Esophagus (tissue), 2 donors: ENCODE results near the gene BLTP3A. TPM values are rescaled to one million over a fixed set of nuclear protein-coding genes. Genes with fewer than 3 reads are reported as not detected.
"Not testable (repeated sequence)": the region's sequence is repeated elsewhere in the genome, so short reads cannot be mapped to it uniquely, and the experiment has no call there.

Experiments used
- H3K27ac ChIP-seq, 2 donors: one replicate each; pipeline ENCODE4 v1.5.1; 2013; ENCODE audit warnings: low read depth in 2 of 2, mild to moderate bottlenecking in 2 of 2, inconsistent platforms in 1 of 2, low read length in 1 of 2, moderate library complexity in 1 of 2
- H3K27me3 ChIP-seq, 2 donors: one replicate each; pipeline ENCODE4 v1.6.1; 2013; ENCODE audit warnings: low read length in 2 of 2, control low read depth in 1 of 2, mild to moderate bottlenecking in 1 of 2; ENCODE audit not compliant: insufficient read depth in 2 of 2, control insufficient read depth in 1 of 2
- H3K36me3 ChIP-seq, 2 donors: one replicate each; pipeline ENCODE4 v1.6.1; 2013; ENCODE audit warnings: low read length in 1 of 2; ENCODE audit not compliant: control insufficient read depth in 2 of 2, insufficient read depth in 2 of 2
- H3K4me1 ChIP-seq, 2 donors: one replicate each; pipeline ENCODE4 v1.6.1; 2013; ENCODE audit warnings: low read length in 1 of 2; ENCODE audit not compliant: control insufficient read depth in 2 of 2, insufficient read depth in 2 of 2
- H3K4me3 ChIP-seq, 2 donors: one replicate each; pipeline ENCODE4 v1.5.1; 2013; ENCODE audit warnings: low read length in 2 of 2, mild to moderate bottlenecking in 2 of 2, low read depth in 1 of 2, moderate library complexity in 1 of 2
- H3K9me3 ChIP-seq, 2 donors: one replicate each; pipeline ENCODE4 v1.6.1; 2013; ENCODE audit warnings: mild to moderate bottlenecking in 2 of 2, low read depth in 1 of 2, low read length in 1 of 2, moderate library complexity in 1 of 2; ENCODE audit not compliant: control insufficient read depth in 2 of 2, insufficient read depth in 1 of 2
- WGBS, 2 donors: extraction: QIAGEN DNeasy Blood & Tissue Kit; methylation state at CpG; one replicate each; pipeline ENCODE4 v1.1.7; 2013; 5-methylcytosine and 5-hydroxymethylcytosine counted together
- polyA plus RNA-seq, 2 donors: library from polyadenylated mRNA; stranded (reverse); fragments of 200-250 nt; gene quantifications; one replicate each; pipeline ENCODE4 v1.2.3, GENCODE V29; 2013
- donor health status: healthy with polysubstance abuse.
- donor health status: Bipolar disorder and iron deficiency.

BLTP3A gene
- polyA plus RNA-seq, 2 donors: 1.2 to 1.7 TPM

DNA sequence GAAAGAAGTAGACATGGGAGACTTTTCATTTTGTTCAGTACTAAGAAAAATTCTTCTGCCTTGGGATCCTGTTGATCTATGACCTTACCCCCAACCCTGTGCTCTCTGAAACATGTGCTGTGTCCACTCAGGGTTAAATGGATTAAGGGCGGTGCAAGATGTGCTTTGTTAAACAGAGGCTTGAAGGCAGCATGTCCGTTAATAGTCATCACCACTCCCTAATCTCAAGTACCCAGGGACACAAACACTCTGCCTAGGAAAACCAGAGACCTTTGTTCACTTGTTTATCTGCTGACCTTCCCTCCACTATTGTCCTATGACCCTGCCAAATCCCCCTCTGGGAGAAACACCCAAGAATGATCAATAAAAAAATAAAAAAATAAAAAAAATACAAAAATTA lies 4.7 kb upstream of the BLTP3A start:
- not testable (repeated sequence) for H3K4me1 ChIP-seq, H3K27ac ChIP-seq, H3K27me3 ChIP-seq, H3K36me3 ChIP-seq, H3K9me3 ChIP-seq, H3K4me3 ChIP-seq
- 43 to 68% methylated on average over 2 of the region's 2 CpGs for WGBS, 2 donors

- WGBS, 2 donors: 97 to 98% methylated on average over 5 of the region's 5 CpGs
- Histone ChIP-seq H3K27me3 (no peaks in the 10 kb centered on the region), H3K27ac (no peak overlapping the region), H3K4me1 (peaks cover 0 to 2% of the 10 kb centered on the region in 2 donors), H3K4me3 (no peak overlapping the region), H3K36me3 (no peaks in the 10 kb centered on the region), H3K9me3 (no peaks in the 10 kb centered on the region)
These were observed 3.8 kb upstream of the BLTP3A start for GRCh38 chr6:34788111-34788510.

- Histone ChIP-seq H3K27ac (peak overlapping the region; percentile 38 to 90), H3K27me3 (no peaks in the 10 kb centered on the region), H3K36me3 (no peaks in the 10 kb centered on the region), H3K4me1 (peaks cover 0 to 3% of the 10 kb centered on the region in 2 donors), H3K9me3 (no peaks in the 10 kb centered on the region), H3K4me3 (peak overlapping the region; percentile 76 to 84)
- WGBS, 2 donors: 6% methylated on average over 19 of the region's 19 CpGs
These were observed 651 bp upstream of the BLTP3A start for GRCh38 chr6:34791164-34791700.

DNA sequence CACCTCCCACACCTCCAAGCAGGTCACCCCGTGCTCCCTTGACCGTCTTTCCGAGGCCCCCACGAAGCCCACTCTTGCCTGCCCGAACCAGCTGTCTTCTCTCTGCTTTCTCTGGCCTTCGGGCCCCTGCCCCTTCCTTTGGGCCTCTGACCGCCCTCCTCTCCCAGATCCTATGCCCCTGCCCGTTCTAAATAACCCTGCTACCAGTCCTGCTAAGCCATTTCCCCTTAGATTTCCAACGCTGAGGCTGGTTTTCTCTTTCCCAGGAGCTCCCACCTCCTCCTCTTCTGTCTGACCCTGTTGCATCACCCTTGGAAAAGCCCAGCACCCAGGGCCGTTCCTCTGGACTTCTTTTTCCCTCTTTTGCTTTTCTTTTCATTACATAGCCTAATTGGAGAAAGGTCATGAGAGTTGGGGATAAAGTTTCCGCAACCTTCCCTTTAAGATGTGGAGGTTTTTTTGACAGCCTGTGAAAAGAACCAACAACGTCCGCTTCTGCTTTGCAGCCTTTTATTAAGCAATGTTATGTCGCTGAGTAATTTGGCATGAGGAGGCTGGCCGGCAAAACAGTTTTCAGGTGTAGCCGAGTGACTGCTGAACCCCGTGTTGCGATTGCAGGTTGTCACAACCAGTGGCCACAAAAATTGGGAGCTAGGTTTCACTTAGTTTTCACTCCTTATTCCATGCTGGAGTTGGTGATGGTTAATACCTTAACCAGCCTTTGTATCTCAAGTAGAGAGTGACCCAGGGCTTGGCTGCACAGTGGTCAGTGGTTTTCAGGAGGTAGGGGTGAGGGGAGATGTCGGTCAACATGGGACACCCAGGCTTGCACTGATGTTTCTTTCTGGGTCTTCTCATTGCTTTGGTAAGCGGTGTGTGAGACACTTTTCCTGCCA lies 970 bp downstream of the BLTP3A start:
- H3K36me3 ChIP-seq: no peaks in the 10 kb centered on the region
- H3K4me1 ChIP-seq: peaks cover 0 to 3% of the 10 kb centered on the region in 2 donors
- no peaks in the 10 kb centered on the region for H3K27me3 ChIP-seq
- peak overlapping the region; percentile 76 to 84 for H3K4me3 ChIP-seq
- 15 to 17% methylated on average over 20 of the region's 20 CpGs for WGBS, 2 donors
- H3K27ac ChIP-seq: peak overlapping the region; percentile 70 to 90
- H3K9me3 ChIP-seq: no peaks in the 10 kb centered on the region

DNA sequence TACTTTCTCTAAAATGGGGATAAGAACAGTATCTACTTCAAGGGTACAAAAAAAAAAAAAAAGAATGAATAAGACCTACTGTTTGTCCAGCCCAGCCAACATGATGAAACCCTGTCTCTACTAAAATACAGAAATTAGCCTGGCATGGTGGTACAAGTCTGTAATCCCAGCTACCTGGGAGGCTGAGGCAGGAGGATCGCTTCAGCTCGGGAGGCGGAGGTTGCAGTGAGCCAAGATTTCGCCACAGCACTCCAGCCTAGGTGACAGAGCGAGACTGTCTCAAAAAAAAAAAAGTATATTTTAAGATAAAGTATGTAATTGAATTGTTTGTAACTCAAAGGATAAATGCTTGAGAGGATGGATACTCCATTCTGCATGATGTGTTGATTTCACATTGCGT lies 2.0 kb downstream of the BLTP3A start:
- peaks cover 0 to 3% of the 10 kb centered on the region in 2 donors for H3K4me1 ChIP-seq
- no peaks in the 10 kb centered on the region for H3K36me3 ChIP-seq
- no peak overlapping the region for H3K4me3 ChIP-seq
- H3K9me3 ChIP-seq: no peaks in the 10 kb centered on the region
- H3K27ac ChIP-seq: no peak overlapping the region
- WGBS, 2 donors: 95 to 97% methylated on average over 6 of the region's 6 CpGs
- no peaks in the 10 kb centered on the region for H3K27me3 ChIP-seq

DNA sequence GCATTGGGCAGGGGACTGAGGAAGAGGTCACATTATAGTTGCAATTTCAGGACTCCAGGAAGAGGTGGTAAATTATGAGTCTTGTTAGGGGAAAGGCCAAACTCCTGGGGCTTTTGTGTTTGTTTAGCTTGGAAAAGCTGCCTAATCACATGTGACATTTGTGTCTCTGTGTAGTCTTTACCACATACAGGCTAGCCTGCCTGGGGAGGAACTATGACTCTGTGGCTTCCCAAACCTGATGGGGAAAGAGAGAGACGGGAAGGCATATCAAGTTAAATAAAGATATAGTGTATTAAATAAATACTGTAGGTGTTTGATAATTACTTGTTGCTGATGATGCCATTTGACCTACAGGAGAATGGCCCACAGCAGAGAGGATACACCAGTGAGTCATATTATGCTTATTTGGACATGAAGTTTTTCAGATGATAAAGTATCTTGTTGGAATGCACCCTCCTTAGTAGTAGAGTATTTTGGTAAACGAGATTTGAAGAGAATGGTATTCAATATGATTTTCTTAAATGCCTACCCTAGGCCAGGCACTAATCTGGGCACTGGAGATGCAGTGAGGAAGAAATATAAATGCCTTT lies 4.0 kb downstream of the BLTP3A start:
- no peak overlapping the region for H3K27ac ChIP-seq
- H3K36me3 ChIP-seq: no peaks in the 10 kb centered on the region
- H3K4me1 ChIP-seq: peaks cover 0 to 3% of the 10 kb centered on the region in 2 donors
- 48 to 49% methylated on average over 2 of the region's 2 CpGs for WGBS, 2 donors
- H3K4me3 ChIP-seq: no peak overlapping the region
- H3K9me3 ChIP-seq: no peaks in the 10 kb centered on the region
- no peaks in the 10 kb centered on the region for H3K27me3 ChIP-seq

- 96 to 97% methylated on average over 3 of the region's 3 CpGs for WGBS, 2 donors
- no peaks in the 10 kb centered on the region for H3K27me3 ChIP-seq
- no peak overlapping the region for H3K27ac ChIP-seq
- peaks cover 0 to 2% of the 10 kb centered on the region in 2 donors for H3K4me1 ChIP-seq
- H3K36me3 ChIP-seq: no peaks in the 10 kb centered on the region
- H3K4me3 ChIP-seq: no peak overlapping the region
- no peaks in the 10 kb centered on the region for H3K9me3 ChIP-seq
These were observed 6.2 kb downstream of the BLTP3A start for GRCh38 chr6:34798057-34798456.

DNA sequence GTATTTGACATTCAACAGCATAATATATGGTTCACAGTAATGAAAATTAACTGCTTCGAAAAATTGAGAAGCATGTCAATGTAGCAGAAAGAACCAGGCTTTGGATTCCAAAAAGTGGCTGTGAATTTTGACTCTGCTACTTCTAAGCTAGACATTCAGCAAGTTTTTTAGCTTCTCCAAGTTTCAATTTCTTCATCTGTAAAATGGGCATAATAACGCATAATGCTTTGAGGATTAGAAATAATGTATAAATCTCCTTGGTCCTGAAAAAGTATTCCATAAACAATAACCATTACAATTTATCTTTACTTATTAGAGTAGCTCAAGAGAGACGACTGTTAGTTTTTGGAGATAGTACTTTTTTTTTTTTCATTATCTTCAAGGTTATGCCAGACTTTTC lies 7.7 kb downstream of the BLTP3A start:
- Histone ChIP-seq H3K27me3 (no peaks in the 10 kb centered on the region), H3K4me3 (no peak overlapping the region), H3K27ac (no peak overlapping the region), H3K36me3 (no peaks in the 10 kb centered on the region), H3K9me3 (no peaks in the 10 kb centered on the region), H3K4me1 (no peaks in the 10 kb centered on the region)
- 80 to 88% methylated on average over 3 of the region's 3 CpGs for WGBS, 2 donors

DNA sequence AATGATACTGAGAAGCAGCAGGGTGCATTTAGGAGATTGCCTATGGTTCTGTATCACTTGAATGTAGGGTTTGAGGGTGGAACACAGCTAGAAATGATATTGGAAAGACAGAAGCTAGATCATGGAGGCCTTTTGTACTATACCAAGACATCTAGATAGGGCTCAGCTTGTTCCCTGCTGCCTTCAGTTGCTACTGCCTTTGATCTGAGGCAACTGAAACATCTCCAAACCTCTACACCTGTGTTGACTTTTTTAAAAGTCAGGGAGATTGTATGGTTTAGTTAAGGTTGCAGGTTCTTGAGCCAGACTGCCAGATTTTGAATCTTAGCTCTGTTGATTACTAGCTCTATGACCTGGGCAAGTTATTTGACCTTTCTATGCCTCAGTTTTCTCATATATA lies 12.7 kb downstream of the BLTP3A start:
- H3K4me1 ChIP-seq: peaks cover 0 to 2% of the 10 kb centered on the region in 2 donors
- no peaks in the 10 kb centered on the region for H3K36me3 ChIP-seq
- H3K27ac ChIP-seq: no peak overlapping the region
- H3K4me3 ChIP-seq: no peak overlapping the region
- no peaks in the 10 kb centered on the region for H3K27me3 ChIP-seq
- no peaks in the 10 kb centered on the region for H3K9me3 ChIP-seq
